Adrenal gland (tissue), 5 donors: ENCODE data around the gene TBC1D22A.

Experiments
- POLR2A ChIP-seq, 2 donors: fragments of 450-650 bp; IDR thresholded peaks; one replicate each; pipeline ENCODE4 v1.6.1; 2017; ENCODE audit warnings: antibody characterized with exemption in 2 of 2, mild to moderate bottlenecking in 2 of 2, moderate library complexity in 1 of 2
- TF ChIP-seq, protein P1 (sequence below), 6 experiments: fragments of 450-650 bp in 4 of 6; fragments of 200-600 bp in 2 of 6; sonication (generic) in 1 of 6; IDR thresholded peaks; 1 replicate in 5 of 6; 2 replicates in 1 of 6; pipeline versions ENCODE4 v1.5.1 to v1.8.0; 2016 to 2021; ENCODE audit warnings: antibody characterized with exemption in 6 of 6, mild to moderate bottlenecking in 2 of 6, moderate library complexity in 1 of 6
- donor health status: DM: no; HTN: no; CAD: no.

DNA sequence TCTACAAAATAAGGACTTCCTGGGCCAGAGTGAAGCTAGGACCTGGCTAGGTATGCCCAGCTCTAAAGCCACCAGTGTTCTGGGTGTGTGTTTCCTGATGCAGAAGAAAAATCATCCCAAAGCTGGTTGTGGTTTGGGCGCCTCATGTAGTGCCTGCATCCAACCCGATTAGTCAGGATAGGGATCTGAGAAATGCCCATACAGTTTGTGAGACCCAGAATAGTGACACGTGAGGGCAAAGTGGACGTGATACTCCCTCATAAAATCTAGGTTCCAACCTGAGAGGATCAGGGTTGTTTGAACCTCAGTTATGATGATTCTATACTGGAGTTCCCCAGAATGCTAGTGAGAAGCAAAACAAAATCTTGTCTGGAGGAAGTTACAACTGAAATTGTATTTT, 238.4 kb downstream of the TBC1D22A start:
- TF ChIP-seq POLR2A (IDR thresholded peaks at IDR 0.05): no peak
- TF ChIP-seq, protein P1, sequence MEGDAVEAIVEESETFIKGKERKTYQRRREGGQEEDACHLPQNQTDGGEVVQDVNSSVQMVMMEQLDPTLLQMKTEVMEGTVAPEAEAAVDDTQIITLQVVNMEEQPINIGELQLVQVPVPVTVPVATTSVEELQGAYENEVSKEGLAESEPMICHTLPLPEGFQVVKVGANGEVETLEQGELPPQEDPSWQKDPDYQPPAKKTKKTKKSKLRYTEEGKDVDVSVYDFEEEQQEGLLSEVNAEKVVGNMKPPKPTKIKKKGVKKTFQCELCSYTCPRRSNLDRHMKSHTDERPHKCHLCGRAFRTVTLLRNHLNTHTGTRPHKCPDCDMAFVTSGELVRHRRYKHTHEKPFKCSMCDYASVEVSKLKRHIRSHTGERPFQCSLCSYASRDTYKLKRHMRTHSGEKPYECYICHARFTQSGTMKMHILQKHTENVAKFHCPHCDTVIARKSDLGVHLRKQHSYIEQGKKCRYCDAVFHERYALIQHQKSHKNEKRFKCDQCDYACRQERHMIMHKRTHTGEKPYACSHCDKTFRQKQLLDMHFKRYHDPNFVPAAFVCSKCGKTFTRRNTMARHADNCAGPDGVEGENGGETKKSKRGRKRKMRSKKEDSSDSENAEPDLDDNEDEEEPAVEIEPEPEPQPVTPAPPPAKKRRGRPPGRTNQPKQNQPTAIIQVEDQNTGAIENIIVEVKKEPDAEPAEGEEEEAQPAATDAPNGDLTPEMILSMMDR (IDR thresholded peaks at IDR 0.05): no peak
